HG03135 (cell line): ENCODE results near the gene PPP1R9A.
"Not testable (repeated sequence)": the region's sequence is repeated elsewhere in the genome, so short reads cannot be mapped to it uniquely, and the experiment has no call there.

Experiments used
- ATAC-seq: cut with Tn5 transposase; IDR thresholded peaks from one replicate; pipeline ENCODE4 v1.9.1; 2021; ENCODE audit warnings: mild to moderate bottlenecking, moderate library complexity; ENCODE audit not compliant: unreplicated experiment

Gene PPP1R9A

GRCh38 chr7:94972296-94972695 is 64.9 kb downstream of the PPP1R9A start:
- no peak for ATAC-seq

DNA sequence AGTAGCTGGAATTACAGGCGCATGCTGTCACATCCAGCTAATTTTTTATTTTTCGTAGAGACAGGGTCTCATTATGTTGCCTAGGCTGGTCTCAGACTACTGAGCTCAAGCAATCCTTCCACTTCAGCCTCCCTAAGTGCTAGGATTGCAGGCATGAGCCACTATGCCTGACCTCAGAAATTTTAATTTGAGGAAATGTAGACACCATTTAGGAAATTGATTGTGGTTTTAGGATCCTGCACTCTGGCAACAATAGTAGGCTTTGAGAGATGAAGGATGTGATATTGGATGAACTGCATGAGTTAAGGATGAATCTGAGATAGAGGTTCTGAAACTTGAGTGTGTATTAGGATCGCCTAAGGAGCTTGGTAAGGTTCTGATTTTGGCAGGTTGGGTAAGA is 66.5 kb downstream of the PPP1R9A start:
- no peak for ATAC-seq

DNA sequence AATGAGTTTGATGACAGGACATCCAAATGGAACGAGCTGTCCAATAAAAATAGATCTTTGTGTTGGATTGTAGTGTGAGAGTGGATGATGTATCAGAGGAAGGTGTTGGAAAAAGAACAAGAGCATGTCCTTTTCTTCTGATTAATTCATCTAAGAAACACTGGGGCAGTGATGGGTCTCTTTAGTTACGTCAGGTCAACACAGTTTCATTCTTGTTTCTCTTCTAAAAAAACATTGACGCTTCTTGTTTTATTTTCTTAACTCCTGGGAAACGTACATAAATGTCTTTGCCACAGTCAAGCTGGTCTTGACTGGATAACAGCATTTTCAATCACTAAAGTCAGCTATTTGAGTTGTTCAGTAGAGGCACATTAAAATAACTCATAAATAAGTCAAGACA is 67.0 kb downstream of the PPP1R9A start:
- no peak for ATAC-seq

DNA sequence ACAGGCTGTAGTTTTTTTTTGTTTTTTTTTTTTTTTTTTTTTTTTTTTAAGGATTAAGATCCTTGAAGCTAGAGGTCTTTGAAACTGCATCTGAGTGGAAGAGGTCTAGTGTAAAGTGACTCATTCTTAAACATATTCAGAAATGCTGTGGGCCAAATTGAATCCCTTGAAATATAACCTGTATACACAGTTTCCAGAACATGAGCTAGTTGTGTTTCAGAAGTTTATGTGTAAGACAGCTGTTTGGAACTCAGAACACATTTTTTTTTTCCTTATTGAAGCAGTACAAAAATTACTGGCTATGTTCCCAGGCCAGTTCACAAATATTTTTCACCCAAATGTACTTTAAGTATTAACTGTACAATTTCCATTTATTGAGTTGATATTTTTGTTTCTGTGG is 67.9 kb downstream of the PPP1R9A start:
- no peak for ATAC-seq

DNA sequence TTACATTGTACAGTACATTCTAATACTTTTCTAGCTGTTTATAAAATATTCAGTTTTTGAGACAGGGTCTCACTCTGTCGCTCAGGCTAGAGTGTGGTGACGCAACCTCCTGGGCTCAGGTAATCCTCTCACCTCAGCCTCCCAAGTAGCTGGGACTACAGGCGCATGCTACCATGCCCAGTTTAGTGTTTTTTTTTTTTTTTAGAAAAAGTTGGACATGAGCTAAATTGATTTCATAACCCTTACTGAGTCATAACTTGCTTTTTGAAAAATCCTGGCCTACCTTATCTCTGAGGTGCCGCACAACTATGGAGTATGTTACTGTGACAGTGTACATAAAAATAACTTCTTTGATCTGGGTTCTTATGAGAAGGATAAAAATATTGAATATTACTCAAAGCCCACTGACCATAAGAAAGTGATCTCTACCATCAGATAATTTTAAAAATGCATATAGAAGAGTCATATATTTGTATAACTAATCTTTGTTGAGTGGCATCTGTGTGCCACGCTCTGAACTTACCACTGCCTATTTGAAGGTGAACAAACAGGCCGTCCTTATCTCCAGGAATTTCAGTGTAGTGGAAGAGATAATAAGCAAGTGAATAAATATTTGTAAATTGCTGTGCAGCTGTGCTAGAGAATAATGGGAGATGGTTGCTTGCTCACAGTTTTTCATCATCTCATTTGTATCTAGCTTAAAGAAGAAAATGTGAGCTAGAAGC is 73.2 kb downstream of the PPP1R9A start:
- ATAC-seq: no peak

DNA sequence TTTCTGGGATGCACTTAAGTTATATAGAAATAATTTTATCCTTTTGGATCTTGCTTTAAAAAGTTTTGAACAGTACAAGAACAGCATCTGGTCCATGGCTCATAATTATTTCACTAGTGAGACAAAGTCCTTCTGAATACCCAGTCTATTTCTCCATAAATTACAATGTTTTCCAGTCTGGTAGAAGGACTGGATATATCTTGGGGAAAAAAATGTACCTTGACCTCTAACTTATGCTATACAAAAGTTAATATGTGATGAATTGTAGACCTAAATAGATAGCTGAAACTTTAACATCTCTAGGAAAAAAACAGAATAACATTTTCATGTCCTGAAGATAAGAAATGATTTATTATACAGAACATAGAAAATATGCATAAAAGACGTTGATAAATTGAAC is 88.5 kb downstream of the PPP1R9A start:
- ATAC-seq: no peak

- ATAC-seq: no peak
Observed at GRCh38 chr7:94996369-94996768, 89.0 kb downstream of the PPP1R9A start.

DNA sequence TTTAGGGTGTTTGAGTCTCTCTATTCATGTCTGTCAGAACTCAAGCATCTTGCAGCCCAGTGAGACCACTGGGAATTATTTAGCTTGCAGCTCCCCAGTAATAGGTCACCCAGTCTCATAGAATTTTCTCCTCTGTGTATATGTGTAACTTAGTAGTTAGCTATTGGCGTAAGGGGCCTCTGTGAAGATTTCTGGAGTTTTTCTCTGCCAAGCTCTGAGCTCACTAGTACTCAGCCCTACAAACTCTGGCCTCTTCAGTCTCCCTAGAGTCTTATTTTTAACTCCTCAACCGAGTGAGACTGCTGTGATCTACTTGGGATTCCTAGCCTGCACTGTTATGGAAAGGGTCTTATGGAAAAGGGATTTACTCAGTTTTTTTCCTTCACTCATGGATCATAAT is 90.2 kb downstream of the PPP1R9A start:
- no peak for ATAC-seq

- ATAC-seq: no peak
Observed at GRCh38 chr7:94998266-94999068, 91.1 kb downstream of the PPP1R9A start.

DNA sequence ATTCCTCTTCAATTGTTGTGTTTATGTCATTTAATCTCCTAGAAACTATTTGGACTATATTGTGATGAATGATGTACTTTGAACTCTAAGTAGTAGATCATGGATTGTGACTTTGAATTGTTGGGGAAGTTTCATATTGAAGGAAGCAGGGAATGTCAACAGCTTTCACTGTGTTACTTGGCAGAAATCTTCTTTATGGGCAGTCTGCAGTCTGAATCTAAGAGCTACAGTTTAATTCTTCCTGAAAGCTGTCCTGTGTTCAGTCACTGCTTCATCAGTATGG is 91.6 kb downstream of the PPP1R9A start:
- no peak for ATAC-seq

DNA sequence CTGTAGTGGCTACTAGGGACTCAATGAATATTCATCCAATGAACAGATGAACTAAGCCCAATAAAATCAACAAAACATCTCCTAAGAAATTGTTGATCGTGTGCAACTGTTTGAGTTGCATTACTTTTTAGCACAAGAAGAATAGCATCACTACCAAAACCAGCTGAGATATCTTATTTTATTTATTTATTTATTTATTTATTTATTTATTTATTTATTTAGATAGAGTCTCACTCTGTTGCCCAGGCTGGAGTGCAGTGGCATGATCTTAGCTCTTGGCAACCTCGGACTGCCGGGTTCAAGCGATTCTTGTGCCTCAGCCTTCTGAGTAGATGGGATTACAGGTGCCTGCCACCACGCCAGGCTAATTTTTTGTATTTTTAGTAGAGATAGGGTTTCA is 92.2 kb downstream of the PPP1R9A start:
- ATAC-seq: not testable (repeated sequence)

DNA sequence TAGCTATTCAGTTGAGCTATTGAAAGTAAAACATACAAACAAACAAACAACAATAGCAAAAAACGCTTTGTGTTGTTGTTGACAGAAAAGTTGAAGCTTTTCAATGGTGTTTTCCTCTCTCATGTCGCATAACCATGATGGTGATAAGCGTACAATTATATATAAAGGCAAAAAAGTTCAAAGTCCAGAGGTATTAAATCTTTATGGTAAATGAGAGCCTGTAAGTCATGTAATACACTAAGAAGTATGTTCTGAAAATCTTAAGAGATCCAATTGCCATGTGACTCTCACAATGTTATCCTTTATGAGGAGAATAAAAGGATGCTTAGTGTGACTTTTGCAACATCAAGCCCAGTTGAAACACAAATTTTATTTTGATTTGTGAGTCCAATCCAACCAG is 93.9 kb downstream of the PPP1R9A start:
- ATAC-seq: no peak

- ATAC-seq: no peak
Observed at GRCh38 chr7:95001815-95002561, 94.6 kb downstream of the PPP1R9A start.

GRCh38 chr7:95002775-95003174 is 95.4 kb downstream of the PPP1R9A start:
- ATAC-seq: no peak

GRCh38 chr7:95004618-95005247 is 97.3 kb downstream of the PPP1R9A start:
- ATAC-seq: no peak

DNA sequence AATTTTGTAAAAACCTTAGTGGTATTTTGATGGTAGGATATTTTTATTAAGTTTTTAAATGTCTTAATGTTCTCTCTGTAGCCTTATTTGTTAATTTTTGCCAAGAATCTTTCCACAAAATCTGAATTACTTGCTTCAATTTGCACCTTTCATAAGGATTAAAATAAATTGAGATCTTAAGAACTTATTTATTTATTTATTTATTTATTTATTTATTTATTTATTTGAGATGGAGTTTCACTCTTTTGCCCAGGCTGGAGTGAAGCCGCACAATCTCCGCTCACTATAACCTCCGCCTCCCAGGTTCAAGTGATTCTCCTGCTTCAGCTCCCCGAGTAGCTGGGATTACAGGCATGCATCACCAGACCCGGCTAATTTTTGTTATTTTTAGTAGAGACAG is 98.6 kb downstream of the PPP1R9A start:
- ATAC-seq: no peak

GRCh38 chr7:95008773-95009172 is 101.4 kb downstream of the PPP1R9A start:
- not testable (repeated sequence) for ATAC-seq

GRCh38 chr7:95011146-95011928 is 103.9 kb downstream of the PPP1R9A start:
- ATAC-seq: no peak

DNA sequence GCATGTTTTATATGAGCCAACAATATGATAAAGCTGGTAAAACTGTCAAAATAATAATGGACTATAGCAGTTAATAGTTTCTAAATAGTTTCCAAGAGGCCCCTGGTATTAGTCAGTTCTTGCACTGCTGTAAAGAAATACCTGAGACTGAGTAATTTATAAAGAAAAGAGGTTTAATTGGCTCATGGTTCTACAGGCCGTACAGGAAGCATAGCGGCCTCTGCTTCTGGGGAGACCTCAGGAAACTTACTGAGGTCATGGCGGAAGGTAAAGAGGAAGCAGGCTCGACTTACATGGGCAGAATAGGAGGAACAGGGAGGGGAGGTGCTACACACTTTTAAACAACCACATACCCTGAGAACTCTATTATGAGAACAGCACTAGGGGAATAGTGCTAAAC is 104.6 kb downstream of the PPP1R9A start:
- no peak for ATAC-seq

DNA sequence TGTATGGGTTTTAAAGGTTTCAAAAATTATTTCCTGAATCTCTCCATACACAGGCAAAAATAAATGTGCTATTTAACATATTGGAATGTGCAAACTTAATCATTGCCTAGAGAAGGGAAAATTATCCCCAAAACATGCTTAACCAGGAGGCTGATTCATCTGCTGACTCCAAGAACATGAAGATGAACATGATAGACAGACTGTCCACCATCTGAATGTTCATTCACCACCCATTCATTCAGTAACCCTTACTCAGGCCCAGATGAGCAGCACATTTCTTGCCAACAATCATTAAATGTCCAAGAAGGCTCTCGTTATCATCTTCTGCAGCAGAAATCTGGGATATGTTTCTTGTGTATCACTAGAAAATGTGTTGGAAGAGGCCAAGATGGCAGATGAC is 110.6 kb downstream of the PPP1R9A start:
- ATAC-seq: no peak

DNA sequence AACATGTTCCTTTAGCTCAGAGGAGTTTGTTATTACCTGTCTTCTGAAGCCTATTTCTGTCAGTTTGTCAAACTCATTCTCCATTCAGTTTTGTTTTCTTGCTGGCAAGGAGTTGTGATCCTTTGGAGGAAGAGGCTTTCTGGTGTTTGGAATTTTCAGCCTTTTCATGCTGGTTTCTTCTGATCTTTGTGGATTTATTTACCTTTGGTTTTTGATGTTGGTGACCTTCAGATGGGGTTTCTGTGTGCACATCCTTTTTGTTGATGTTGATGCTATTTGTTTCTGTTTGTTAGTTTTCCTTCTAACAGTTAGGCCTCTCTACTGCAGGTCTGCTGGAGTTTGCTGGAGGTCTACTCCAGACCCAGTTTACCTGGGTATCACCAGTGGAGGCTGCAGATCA is 118.6 kb downstream of the PPP1R9A start:
- ATAC-seq: no peak
